Calu3 (cell line): ENCODE results near the gene KSR2. TPM values are rescaled to one million over a fixed set of nuclear protein-coding genes. Genes with fewer than 3 reads are reported as not detected.

Source experiments
- BruUV-seq: library from RNA; stranded (reverse); fragments of 400-500 nt; replicated peaks from 2 replicates; lab custom pipeline; 2021; lab: Mats Ljungman, UMichigan
- CTCF ChIA-PET: fragments of 300-600 bp; sonication (Branson Sonifier 250); formaldehyde crosslinking; loops from one replicate; lab custom pipeline; 2022; ENCODE audit warnings: antibody characterized with exemption; lab: Charles Lee
- DNase-seq: peaks from one replicate; pipeline ENCODE4 v3.0.0; 2022
- H3K27ac Mint-ChIP-seq: one replicate; pipeline ENCODE4 v1.8.0; 2022; ENCODE audit warnings: mixed read lengths; ENCODE audit not compliant: unreplicated experiment
- H3K27me3 Mint-ChIP-seq: one replicate; pipeline ENCODE4 v1.8.0; 2022; ENCODE audit warnings: mixed read lengths; ENCODE audit not compliant: unreplicated experiment
- H3K36me3 Mint-ChIP-seq: one replicate; pipeline ENCODE4 v1.8.0; 2022; ENCODE audit warnings: mild to moderate bottlenecking, moderate library complexity, mixed read lengths; ENCODE audit not compliant: insufficient read depth, unreplicated experiment
- H3K4me1 Mint-ChIP-seq: one replicate; pipeline ENCODE4 v1.8.0; 2022; ENCODE audit warnings: mild to moderate bottlenecking, low read depth, mixed read lengths; ENCODE audit not compliant: unreplicated experiment
- H3K4me3 Mint-ChIP-seq: one replicate; pipeline ENCODE4 v1.8.0; 2022; ENCODE audit warnings: mild to moderate bottlenecking, low read depth, moderate library complexity, mixed read lengths; ENCODE audit not compliant: unreplicated experiment
- H3K9me3 Mint-ChIP-seq: one replicate; pipeline ENCODE4 v1.8.0; 2022; ENCODE audit warnings: low read depth, mixed read lengths; ENCODE audit not compliant: unreplicated experiment
- CTCF ChIP-seq: fragments of 200-600 bp; IDR thresholded peaks from one replicate; pipeline ENCODE4 v1.8.0; 2022; ENCODE audit warnings: antibody characterized with exemption; ENCODE audit not compliant: unreplicated experiment
- intact Hi-C: fragments of 100-400 bp; cut with micrococcal nuclease; formaldehyde crosslinking; loops from one replicate; pipeline ENCODE4 v1.10.0; 2022; ENCODE audit not compliant: unreplicated experiment
- total RNA-seq: library from RNA; stranded (reverse); gene quantifications from 2 replicates; pipeline ENCODE4 v1.2.3, GENCODE V29; 2022

The KSR2 gene
- total RNA-seq, 1 experiment from 2014 or later, result 1.9 TPM

- Mint-ChIP-seq H3K27ac (no peak overlapping the region), H3K36me3 (no peaks in the 10 kb centered on the region), H3K4me3 (no peak overlapping the region), H3K9me3 (peaks cover 7% of the 10 kb centered on the region), H3K27me3 (peaks cover 16% of the 10 kb centered on the region), H3K4me1 (peaks cover 7% of the 10 kb centered on the region)
- DNase-seq, result no peak
- no peak for TF ChIP-seq CTCF
- intact Hi-C loops, result no loop called here
- CTCF ChIA-PET, result interaction anchor here (0.5 to 0.8 kb wide), 2 partner anchors 154 to 251 kb away, joined by 3 to 4 read pairs; no protein-coding TSS in a partner anchor
- BruUV-seq, result no TSS peak
Observed at GRCh38 chr12:117832459-117833457, 136.0 kb downstream of the KSR2 start.

GRCh38 chr12:117830471-117830870 is 138.3 kb downstream of the KSR2 start:
- Mint-ChIP-seq H3K27ac (no peak overlapping the region), H3K27me3 (no peaks in the 10 kb centered on the region), H3K36me3 (no peaks in the 10 kb centered on the region), H3K4me3 (no peak overlapping the region), H3K9me3 (peaks cover 7% of the 10 kb centered on the region), H3K4me1 (no peaks in the 10 kb centered on the region)
- CTCF ChIA-PET, result interaction anchor here (1.1 kb wide), 1 partner anchor 464 kb away, joined by 3 read pairs; no protein-coding TSS in a partner anchor
- TF ChIP-seq CTCF, result no peak
- DNase-seq, result no peak
- intact Hi-C loops, result no loop called here
- no TSS peak for BruUV-seq

- CTCF ChIA-PET, result no interaction called here
- no peaks in the 10 kb centered on the region for H3K4me1 Mint-ChIP-seq
- intact Hi-C loops, result no loop called here
- TF ChIP-seq CTCF, result no peak
- DNase-seq, result no peak
- no peak overlapping the region for H3K27ac Mint-ChIP-seq
- BruUV-seq, result no TSS peak
- no peaks in the 10 kb centered on the region for H3K36me3 Mint-ChIP-seq
- H3K27me3 Mint-ChIP-seq, result no peaks in the 10 kb centered on the region
- H3K9me3 Mint-ChIP-seq, result peaks cover 7% of the 10 kb centered on the region
- no peak overlapping the region for H3K4me3 Mint-ChIP-seq
Observed at GRCh38 chr12:117829108-117829507, 139.7 kb downstream of the KSR2 start.

GRCh38 chr12:117827660-117828059 is 141.1 kb downstream of the KSR2 start:
- TF ChIP-seq CTCF, result no peak
- peaks cover 7% of the 10 kb centered on the region for H3K9me3 Mint-ChIP-seq
- no peaks in the 10 kb centered on the region for H3K4me1 Mint-ChIP-seq
- no peak overlapping the region for H3K27ac Mint-ChIP-seq
- peaks cover 10% of the 10 kb centered on the region for H3K27me3 Mint-ChIP-seq
- no peak for DNase-seq
- intact Hi-C loops, result no loop called here
- BruUV-seq, result no TSS peak
- no peaks in the 10 kb centered on the region for H3K36me3 Mint-ChIP-seq
- H3K4me3 Mint-ChIP-seq, result no peak overlapping the region
- CTCF ChIA-PET, result no interaction called here
